NAMALWA (cell line): Measurements from ENCODE around the gene COL4A6.
"Not testable (repeated sequence)": the region's sequence is repeated elsewhere in the genome, so short reads cannot be mapped to it uniquely, and the experiment has no call there.

Source experiments
- DNase-seq: peaks from one replicate; pipeline ENCODE4 v3.0.0-alpha.2; 2015; ENCODE audit warnings: low spot score

The COL4A6 gene

DNA sequence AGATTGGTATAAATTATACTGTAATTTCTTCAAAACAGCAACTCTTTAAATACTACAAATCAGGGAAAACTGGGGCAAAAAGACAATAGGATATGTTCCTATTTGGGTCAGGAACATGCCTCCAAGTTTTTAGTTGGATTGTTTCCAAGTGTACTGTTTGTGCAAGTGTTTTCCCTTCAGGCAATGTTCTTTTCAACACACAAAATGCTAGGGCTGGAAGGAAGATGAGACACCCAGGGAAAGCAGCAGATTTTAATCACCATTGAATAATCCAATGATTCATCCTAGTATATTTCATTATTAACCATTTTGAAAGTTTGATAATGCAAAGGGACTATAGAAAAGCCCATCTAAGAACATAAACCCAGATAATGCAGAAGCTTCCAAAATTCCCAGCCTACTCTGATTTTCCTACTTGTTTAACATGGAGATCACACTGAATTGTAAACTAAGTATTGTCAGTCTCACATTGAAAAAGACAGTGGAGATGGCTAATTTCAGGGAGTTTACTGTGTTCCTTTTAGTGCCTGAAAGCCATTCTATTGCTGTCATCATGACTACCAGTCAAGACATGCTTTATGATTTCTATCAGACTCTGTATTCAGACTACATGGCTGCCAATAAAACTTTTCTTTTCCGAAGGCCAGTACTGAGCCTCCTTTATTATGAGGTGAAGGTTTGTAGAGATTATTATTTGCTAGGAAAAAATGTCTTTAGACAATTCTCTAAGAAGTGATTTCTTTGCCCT lies 38.6 kb downstream of the COL4A6 start:
- no peak for DNase-seq

DNA sequence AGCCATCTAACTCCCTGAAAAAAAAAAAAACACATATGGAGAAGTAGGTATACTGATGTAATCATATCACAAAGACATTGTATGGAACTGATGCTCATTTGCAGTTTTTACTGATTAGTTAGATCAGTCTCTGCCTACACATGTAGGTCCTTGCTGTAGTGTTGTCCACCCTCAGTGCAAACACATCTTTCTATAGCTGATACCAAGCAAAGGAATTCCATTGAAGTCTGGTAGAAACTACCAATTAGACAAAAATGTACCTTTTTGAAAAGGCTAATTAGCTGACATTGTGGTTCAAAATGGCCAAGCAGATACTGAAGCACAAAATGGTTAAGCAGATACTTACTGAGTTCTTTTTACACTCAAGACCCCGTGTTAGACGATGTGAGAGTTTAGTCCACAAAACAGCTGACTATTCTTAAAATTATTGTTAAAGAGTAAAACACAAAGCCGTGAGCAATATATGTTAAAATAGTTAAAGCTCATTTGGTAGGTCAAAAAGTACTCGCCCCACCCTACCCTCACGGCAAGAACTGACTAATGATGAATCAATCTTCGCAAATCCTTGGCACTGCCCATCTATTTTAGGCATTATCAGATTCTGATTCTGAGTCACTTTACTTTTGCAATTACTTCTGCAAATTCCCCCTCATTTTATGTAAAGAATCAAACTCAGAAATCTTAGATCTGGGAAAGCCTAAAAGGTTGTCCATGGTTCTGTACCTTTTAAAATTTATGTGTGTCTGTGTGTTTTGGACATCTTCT lies 40.4 kb downstream of the COL4A6 start:
- DNase-seq = no peak

DNA sequence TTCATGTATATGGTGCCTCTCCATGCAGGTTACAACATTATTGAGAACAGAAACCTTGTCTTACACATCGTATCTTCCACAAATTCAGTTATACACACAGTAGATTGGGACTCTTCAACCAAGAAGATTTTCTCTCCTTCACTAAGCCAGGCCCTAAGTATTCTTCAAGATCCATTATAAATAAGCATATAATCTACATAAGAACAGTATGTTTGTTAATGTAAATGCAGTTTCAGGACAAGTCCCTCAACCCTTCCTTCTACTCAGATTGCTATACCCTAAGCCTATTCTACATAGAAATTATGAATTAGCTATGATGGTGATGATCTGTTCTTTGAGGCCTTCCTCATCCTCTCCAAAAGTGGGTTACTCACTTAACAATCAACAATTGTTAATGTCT lies 41.2 kb downstream of the COL4A6 start:
- DNase-seq = no peak

DNA sequence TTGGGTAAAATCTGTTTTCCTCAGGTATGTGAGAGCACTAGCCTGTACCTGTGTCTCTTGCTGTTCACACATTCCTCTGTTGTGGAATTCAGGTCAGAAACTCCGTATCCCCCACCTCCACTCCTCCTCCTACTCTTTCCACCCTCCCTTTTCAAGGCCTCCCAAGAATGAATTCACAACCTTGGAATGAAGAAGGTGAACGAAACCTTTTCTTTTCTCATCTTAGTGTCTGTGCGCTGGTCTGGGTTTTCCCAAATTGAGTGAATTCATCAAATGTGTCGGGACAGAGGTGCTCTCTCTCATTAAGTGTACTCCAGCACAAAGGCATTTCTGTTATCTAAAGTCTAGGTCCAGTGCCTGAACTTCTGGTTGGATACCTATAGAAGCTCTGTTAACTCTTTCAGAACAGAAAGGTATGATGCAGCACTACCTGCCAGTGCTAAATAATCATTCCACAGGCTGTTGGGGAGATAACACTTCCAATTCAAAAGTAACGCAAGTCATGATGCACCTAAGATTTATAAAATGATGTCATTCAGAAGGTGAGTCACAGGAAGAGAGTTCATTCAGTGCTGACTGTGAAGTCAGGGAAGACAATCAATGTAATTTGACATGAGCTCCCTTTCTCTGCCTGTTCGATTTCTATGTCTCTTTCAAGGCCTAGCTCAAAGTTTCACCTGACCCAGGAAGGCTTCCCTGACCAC lies 41.9 kb downstream of the COL4A6 start:
- no peak for DNase-seq

DNA sequence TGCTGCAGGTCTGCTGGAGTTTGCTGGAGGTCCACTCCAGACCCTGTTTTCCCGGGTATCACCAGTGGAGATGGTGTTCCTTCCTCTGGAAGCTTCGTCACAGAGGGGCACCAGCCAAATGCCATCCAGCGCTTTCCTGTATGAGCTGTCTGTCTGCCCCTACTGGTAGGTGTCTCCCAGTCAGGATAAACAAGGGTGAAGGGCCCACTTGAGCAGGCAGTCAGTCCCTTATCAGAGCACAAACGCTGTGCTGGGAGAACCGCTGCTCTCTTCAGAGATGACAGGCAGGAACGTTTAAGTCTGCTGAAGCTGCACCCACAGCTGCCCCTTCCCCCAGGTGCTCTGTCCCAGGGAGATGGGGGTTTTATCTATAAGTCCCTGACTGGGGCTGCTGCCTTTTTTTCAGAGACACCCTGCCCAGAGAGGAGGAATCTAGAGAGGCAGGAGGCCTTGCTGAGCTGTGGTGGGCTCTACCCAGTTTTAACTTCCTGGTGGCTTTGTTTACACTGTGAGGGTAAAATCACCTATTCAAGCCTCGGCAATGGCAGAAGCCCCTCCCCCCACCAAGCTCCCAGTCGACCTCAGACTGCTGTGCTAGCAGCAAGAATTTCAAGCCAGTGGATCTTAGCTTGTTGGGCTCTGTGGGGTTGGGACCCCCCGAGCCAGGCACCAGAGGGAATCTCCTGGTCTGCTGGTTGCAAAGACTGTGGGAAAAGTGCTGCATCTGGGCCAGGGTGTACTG lies 47.1 kb downstream of the COL4A6 start:
- not testable (repeated sequence) for DNase-seq

DNA sequence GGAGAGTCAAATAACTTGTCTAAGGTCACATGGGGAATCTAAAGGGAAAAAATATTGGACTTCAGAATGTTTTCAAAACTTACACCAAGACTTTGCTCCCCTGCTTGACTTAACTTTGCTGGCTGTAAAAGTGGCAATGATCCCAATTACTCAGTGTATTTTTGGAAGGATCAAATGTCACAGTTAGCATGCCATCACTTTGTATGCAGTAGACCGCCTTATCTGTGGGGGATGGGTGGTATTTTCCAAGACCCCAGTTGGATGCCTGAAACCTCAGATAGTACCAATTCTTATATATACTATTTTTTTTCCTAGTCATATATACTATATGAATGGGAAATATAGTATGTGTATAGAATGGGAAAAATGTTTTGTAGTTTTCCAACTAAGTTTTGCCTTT lies 53.4 kb downstream of the COL4A6 start:
- no peak for DNase-seq

DNA sequence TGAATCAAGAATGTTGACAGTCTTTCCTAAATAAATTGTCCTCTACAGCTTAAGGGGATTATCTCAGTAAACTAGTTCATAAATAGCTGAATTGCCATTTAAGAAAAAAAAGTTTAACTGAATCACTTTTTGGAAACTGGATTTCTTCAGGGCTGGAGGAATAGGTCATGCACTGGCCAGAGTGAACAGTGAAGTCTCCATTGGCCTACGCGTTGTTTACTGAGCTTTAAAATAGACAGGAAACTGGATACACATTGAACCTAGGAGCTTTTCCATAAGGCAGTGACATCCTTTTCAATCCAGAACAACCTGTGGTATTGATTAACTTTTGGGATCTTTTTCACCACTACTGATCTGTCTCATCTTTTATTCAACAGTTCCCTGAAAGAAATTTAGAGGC lies 58.0 kb downstream of the COL4A6 start:
- no peak for DNase-seq

DNA sequence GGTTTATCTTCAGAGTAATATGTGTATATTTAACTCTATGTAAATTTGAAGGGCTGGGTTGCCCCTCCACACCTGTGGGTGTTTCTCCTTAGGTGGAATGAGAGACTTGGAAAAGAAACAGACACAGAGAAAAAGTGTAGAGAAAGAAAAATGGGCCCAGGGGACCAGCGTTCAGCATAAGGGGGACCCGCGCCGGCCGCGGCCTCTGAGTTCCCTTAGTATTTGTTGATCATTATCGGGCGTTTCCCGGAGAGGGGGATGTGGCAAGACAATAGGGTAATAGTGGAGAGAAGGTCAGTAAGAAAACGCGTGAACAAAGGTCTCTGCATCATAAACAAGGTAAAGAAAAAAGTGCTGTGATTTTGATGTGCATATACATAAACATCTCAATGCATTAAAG lies 61.4 kb downstream of the COL4A6 start:
- not testable (repeated sequence) for DNase-seq

DNA sequence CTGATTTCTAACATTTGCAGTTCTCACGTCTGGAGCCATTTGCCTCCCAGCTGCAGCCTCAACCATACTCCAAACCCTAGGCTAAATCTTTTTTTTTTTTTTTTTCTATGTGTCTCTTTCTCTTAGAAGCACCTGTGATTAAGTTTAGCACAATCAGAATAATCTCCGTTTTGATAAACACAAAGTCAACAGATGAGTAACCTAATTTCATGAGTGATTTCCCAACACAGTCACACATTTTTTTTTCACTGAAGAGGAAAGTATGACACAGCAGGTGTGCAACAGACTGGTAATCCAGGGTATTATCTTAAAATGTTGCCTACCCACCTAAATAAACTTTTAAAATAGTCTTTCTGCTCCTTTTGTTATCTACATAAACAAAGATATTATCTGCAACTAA lies 62.6 kb downstream of the COL4A6 start:
- DNase-seq = not testable (repeated sequence)

DNA sequence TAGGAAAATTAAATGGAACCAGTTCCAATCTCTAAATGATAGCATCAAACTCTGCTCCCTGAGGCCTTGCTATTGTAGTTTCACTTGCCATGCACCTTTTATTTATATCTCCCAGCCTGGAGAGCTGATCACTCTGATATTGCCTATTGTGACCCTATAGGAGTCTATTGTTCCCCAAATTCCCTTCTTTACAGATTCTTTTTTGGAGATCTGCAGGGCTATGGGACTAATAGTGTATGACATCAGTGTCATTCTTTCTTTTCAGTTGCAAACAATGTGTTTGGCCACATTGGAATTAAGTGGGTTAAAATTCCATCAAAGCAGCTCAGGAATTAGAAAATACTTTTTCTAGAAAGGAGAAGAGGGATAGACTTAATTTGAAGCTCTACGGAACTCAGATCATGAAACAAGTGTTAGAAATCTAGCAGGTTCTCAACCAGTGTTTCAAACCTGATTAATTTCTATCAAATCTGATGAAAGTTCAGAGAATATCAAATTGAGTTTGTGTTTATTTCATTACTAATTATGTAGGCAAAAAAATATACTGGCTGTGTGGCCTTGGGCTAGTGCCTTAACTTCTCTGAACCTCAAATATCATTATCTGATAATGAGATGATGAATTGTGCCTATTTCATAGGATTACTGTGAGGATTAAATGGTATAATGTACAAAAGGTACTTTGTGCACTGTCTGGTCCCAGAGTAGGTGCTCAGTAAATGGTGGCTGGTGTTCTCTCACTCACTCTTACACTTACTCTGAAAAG lies 71.4 kb downstream of the COL4A6 start:
- DNase-seq = no peak

DNA sequence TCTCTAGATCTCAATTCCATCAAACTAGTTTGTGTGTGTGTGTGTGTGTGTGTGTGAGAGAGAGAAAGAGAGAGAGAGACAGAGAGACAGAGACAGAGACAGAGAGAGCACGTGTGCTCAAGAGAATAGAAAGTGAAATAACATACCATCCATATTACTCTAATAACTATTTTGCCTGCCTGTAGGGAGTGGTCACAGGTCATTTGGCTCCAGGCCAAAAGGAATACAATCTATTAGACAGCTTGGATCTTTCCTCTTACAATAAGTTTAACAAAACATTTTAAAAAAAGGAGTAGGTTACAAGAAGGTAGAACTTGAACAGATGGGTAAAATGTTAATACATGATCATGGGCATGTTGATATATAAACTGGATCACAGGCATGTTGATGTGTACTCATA lies 76.2 kb downstream of the COL4A6 start:
- no peak for DNase-seq

DNA sequence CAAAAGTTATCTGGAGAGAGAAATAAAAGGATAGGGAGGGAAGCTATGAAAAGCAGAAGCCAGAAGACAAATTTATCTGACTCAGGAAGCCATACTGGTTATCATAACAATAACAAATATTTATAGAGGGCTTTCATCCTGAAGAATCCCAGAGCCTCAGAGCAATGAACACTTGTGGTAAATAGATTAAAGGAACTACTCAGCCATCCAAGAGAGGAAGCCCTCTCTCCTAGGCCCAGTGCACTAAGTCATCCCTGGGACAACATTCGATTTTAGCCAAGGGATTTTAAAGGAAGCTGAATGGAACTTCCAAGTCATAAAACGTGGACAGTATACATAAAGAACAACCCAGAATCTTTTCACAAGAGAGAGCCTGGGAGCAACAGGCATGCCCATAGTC lies 76.9 kb downstream of the COL4A6 start:
- no peak for DNase-seq

DNA sequence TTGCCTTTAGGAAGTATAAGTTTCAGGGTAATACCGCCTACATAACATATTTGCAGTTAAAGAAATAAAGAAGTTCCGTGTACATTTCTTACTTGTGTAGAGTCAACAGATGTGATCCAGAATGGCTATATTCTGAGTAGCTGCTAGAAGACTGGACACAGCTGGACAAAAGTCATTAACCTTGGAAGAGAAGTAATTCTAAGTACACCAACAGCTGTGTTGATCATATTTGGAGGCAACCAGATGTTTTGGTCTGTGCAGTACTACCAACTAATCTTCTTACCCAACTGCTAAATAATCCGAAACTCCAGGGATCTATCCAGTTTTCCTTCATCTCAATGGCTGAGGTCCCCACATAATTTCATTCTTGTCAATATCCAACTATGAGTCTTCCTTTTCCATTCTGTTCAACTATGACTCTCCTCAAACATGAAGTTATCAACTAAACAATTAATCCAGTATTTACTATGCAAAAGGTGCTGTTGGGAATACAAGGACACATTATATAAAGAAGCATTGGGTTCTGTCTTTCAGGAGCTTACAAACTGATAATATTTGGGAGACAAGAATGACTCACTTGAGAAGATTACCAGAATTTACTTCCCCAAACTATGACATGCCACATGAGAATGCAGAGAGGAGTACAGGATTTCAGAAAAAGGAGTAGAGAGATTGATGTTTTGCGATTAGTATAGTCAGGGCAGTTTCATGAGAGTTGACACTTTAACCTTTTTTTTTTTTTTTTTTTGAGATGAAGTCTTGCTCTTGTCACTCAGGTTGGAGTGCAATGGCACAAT lies 78.2 kb downstream of the COL4A6 start:
- DNase-seq = no peak

DNA sequence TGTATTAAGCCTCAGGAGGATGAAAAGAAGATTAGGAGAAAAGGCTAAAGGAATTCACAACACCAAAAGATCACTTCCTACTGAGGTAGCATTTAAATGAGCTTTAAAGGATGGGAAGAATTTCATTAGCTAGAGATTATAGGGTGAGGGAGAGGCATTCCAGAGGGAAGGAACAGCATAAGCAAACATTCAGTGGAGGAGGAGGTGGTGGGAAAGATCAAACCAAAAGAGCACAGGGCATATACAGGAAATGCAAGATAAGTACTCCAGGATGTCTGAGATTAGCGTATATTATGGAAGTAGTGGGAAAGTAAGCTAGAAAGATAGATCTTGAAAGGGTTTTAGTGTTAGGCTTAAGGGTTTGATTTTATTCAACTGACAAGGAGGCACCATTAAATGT lies 84.8 kb downstream of the COL4A6 start:
- DNase-seq = no peak

DNA sequence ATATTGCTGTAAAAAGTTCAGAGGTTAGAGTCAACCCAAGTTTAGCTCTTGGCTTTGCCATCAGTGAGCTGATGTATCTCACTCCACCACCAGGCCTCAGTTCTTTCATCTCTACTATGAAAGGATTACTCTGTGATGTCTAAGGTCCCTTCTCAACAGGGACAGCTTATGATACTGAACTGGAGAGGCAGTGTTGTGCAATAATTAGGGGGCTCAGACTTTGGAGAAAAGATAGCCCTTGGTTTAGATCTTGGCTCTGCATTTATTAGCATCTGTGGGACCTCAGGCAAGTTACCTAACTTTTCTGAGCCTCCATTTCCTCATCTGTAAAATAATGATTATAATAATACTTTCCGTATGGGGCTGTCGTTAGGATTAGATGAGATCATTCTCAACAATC lies 89.0 kb downstream of the COL4A6 start:
- no peak for DNase-seq

DNA sequence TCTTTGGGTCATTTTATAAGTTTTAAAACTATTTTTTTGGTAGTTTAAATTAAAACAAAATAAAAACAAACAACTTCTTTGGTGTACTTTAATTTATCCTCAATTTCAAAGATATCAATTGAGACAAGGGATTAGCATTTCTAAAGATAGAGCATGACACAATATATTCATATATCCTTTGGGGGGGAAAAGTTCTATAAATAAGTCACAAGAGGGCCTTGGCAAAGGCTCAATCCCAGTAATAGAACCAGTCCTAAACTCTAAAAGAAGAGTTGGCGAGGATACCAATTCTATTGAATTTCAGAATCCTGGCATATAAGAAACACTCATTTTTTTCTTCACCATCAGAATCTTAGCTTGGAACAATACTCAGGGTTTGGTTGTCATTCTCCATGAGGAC lies 89.7 kb downstream of the COL4A6 start:
- no peak for DNase-seq

DNA sequence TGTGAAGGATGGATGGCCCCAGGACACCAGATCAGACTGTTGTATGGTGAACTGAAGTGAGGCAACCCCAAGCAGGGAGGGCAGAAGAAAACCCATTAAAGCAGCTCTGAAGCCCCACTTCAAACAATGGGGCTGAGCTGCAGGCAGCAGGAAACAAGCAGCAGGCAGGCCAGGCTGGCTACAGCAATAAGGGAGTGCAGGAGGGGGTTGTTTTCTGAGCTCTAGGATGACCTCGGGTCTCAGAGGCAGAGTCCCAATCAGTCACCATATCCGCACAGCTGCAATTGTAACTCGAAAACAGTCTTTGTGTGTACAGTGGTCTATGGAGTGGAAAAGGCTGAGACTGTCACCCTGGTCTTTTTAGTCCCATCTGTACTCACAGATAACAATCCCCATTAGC lies 90.4 kb downstream of the COL4A6 start:
- DNase-seq = no peak

DNA sequence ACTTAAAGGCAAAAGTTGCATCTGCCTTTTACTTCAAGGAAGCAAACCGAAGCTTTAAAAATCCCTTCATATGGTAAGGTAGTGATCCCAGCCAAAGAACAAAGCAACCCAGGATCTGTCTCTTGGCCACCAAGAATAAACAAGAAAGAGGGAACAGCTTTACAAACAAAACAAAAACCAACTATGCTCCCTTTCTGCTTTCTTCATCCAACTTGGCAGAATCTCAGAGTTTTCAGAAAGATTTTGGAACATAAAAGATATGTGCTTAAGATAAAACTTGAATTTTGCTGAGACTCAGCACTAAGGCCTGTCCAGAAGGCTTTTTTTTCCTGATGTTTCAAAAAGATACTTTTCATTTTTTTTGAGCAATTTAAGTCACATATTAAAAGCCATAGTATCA lies 94.0 kb downstream of the COL4A6 start:
- no peak for DNase-seq

DNA sequence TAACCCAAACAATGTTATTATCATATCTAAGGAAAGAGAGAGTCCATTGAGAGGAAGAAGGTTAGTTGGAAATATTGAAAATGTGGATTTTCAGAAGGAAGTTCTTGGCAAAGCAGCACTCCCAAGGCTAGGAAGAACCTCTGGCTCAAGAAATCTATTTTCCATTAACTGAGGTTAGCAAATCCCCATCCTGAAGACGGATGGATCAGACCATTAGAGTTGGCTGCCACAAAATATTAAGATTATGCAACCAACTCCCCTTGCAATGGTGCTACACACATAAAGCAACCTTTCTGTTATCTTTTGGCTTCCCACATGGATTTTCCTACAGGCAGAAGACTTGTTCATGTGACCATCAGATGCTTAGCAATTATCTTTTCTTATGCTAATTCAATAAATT lies 96.3 kb downstream of the COL4A6 start:
- no peak for DNase-seq

DNA sequence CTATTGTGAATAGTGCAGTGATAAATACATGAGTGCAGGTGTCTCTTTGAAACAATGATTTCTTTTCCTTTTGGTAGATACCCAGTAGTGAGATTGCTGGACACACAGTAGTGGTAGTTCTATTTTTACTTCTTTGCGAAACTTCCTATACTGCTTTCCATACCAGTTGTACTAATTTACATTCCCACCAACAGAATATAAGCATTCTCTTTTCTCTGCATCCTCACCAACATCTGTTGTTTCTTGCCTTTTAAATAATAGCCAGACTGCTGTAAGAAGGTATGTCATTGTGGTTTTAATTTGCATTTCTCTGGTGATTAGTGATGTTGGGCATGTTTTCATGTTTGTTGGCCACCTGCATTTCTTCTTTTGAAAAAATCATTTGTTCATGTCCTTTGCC lies 105.9 kb downstream of the COL4A6 start:
- DNase-seq = no peak
